Loucy (cell line): ENCODE data around the gene GRK6.
A peak's percentile ranks its signal among the peaks of the same experiment; 100 is the strongest.

Experiments used
- H2AFZ ChIP-seq: fragments of 200-600 bp; sonication (generic); 2 replicates; pipeline ENCODE4 v1.6.0; 2016; ENCODE audit warnings: antibody characterized with exemption, mild to moderate bottlenecking, low read length, moderate library complexity
- H3F3A ChIP-seq: fragments of 200-600 bp; 2 replicates; pipeline ENCODE4 v1.6.0; 2016; ENCODE audit warnings: antibody characterized with exemption, low read depth, mild to moderate bottlenecking
- H3K27me3 ChIP-seq: fragments of 200-600 bp; sonication (generic); 2 replicates; pipeline ENCODE4 v1.6.1; 2014; ENCODE audit warnings: low read length, mild to moderate bottlenecking; ENCODE audit not compliant: insufficient read depth, poor library complexity, severe bottlenecking
- H3K36me3 ChIP-seq: fragments of 200-600 bp; sonication (generic); 2 replicates; pipeline ENCODE4 v1.6.1; 2016; ENCODE audit warnings: low read length; ENCODE audit not compliant: insufficient read depth
- H3K4me1 ChIP-seq: fragments of 200-600 bp; sonication (generic); 2 replicates; pipeline ENCODE4 v1.5.1; 2014; ENCODE audit warnings: low read length, mild to moderate bottlenecking; ENCODE audit not compliant: insufficient read depth, poor library complexity, severe bottlenecking
- H3K4me2 ChIP-seq: fragments of 200-600 bp; sonication (generic); 2 replicates; pipeline ENCODE4 v1.6.0; 2014; ENCODE audit warnings: antibody characterized with exemption, low read length, low read depth, mild to moderate bottlenecking; ENCODE audit not compliant: poor library complexity, severe bottlenecking
- H3K4me3 ChIP-seq: fragments of 200-600 bp; sonication (generic); 2 replicates; pipeline ENCODE4 v1.5.1; 2014; ENCODE audit warnings: low read length, mild to moderate bottlenecking, mixed read lengths; ENCODE audit not compliant: poor library complexity, severe bottlenecking
- H3K79me2 ChIP-seq: fragments of 200-600 bp; sonication (generic); 2 replicates; pipeline ENCODE4 v1.6.1; 2014; ENCODE audit warnings: low read length; ENCODE audit not compliant: insufficient read depth
- H3K9ac ChIP-seq: fragments of 200-600 bp; sonication (generic); 2 replicates; pipeline ENCODE4 v1.6.0; 2014; ENCODE audit warnings: mild to moderate bottlenecking, low read depth, low read length, moderate library complexity; ENCODE audit not compliant: poor library complexity, severe bottlenecking
- H3K9me2 ChIP-seq: fragments of 200-600 bp; sonication (generic); replicated peaks from 2 replicates; pipeline ENCODE4 v1.6.1; 2016; ENCODE audit warnings: low read depth, low read length, mixed read lengths
- H3K9me3 ChIP-seq: fragments of 200-600 bp; sonication (generic); 2 replicates; pipeline ENCODE4 v1.6.1; 2014; ENCODE audit warnings: mild to moderate bottlenecking, antibody characterized with exemption, low read length, low read depth; ENCODE audit not compliant: insufficient read depth
- H4K20me1 ChIP-seq: fragments of 200-600 bp; sonication (generic); 2 replicates; pipeline ENCODE4 v1.6.0; 2014; ENCODE audit warnings: antibody characterized with exemption, low read length, mild to moderate bottlenecking; ENCODE audit not compliant: insufficient read depth, poor library complexity, severe bottlenecking
- CTCF ChIP-seq: fragments of 200-600 bp; sonication (generic); conservative IDR thresholded peaks from 2 replicates; pipeline ENCODE4 v1.5.1; 2014; ENCODE audit warnings: mild to moderate bottlenecking, antibody characterized with exemption, low read length
- EZH2phosphoT487 ChIP-seq: fragments of 200-600 bp; IDR thresholded peaks from 2 replicates; pipeline ENCODE4 v1.6.1; 2018; ENCODE audit warnings: antibody characterized with exemption, mild to moderate bottlenecking, moderate library complexity, borderline replicate concordance

Gene GRK6

GRCh38 chr5:177472460-177473442 is 46.3 kb downstream of the GRK6 start:
- no peak for TF ChIP-seq CTCF
- no peak for TF ChIP-seq EZH2phosphoT487
- Histone ChIP-seq H3K4me3 (peak overlapping the region; percentile 89), H2AFZ (no peak overlapping the region), H4K20me1 (peaks cover 34% of the 10 kb centered on the region), H3K4me2 (peak overlapping the region; percentile 91), H3K9me2 (no peaks in the 10 kb centered on the region), H3K9me3 (no peaks in the 10 kb centered on the region), H3K36me3 (no peaks in the 10 kb centered on the region; the same call in 1 of the 2 replicates), H3K4me1 (peaks cover 16% of the 10 kb centered on the region), H3F3A (no peaks in the 10 kb centered on the region), H3K79me2 (peaks cover 45% of the 10 kb centered on the region), H3K27me3 (no peaks in the 10 kb centered on the region), H3K9ac (peak overlapping the region; percentile 71)

DNA sequence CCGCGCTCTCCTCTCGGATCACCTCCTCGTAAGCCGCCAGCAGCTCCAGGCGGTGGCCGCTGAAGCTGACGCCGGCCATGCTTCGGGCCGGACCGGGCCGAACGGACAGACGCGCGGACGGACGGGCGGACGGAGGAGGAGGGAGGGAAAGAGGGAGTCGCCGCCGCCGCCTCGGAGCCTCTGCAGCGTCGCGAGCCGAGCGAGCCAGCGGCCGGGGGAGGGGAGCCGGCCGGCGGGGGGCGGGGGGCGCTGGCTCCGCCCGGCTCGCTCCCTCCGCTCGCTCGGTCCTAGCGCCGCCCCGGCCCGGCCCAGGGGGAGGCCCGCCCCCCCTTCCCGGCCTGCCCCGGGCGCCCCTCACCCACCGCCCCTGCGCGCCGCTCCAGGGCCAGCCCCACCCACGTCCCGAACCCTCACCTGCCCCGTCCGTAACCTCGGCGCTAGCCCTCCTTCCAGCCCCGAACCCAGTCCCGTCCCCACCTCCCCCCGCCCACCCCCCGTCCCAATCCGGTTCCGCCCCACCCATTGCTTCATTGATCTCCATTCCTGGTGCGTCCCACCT is 47.0 kb downstream of the GRK6 start, which contains the start of gene DBN1:
TSS of gene DBN1 (minus strand) at position 192 of the 559 bp plus-strand sequence. CDS start at position 79, 113 bp downstream.
- peaks cover 45% of the 10 kb centered on the region for H3K79me2 ChIP-seq
- peak within 1 kb of the TSS; percentile 91 for H3K4me2 ChIP-seq
- no peak for TF ChIP-seq EZH2phosphoT487
- no peak for TF ChIP-seq CTCF
- H3K9ac ChIP-seq: peak within 1 kb of the TSS; percentile 71
- no peak within 1 kb of the TSS for H2AFZ ChIP-seq
- H3K9me2 ChIP-seq: no peaks in the 10 kb centered on the region
- peaks cover 34% of the 10 kb centered on the region for H4K20me1 ChIP-seq
- peaks cover 16% of the 10 kb centered on the region for H3K4me1 ChIP-seq
- H3K9me3 ChIP-seq: no peaks in the 10 kb centered on the region
- no peaks in the 10 kb centered on the region for H3K36me3 ChIP-seq
- H3K4me3 ChIP-seq: peak within 1 kb of the TSS; percentile 89
- H3K27me3 ChIP-seq: no peaks in the 10 kb centered on the region
- no peaks in the 10 kb centered on the region for H3F3A ChIP-seq

- no peak overlapping the region for H3K4me3 ChIP-seq
- no peaks in the 10 kb centered on the region for H3K36me3 ChIP-seq
- no peaks in the 10 kb centered on the region for H3F3A ChIP-seq
- H3K9ac ChIP-seq: no peak overlapping the region
- no peaks in the 10 kb centered on the region for H3K9me2 ChIP-seq
- no peak overlapping the region for H2AFZ ChIP-seq
- no peaks in the 10 kb centered on the region for H3K9me3 ChIP-seq
- H3K27me3 ChIP-seq: no peaks in the 10 kb centered on the region
- peaks cover 40% of the 10 kb centered on the region for H3K79me2 ChIP-seq
- peaks cover 16% of the 10 kb centered on the region for H3K4me1 ChIP-seq
- H4K20me1 ChIP-seq: peaks cover 34% of the 10 kb centered on the region
- no peak overlapping the region for H3K4me2 ChIP-seq
- TF ChIP-seq CTCF (no peak), EZH2phosphoT487 (no peak)
Measured at GRCh38 chr5:177474002-177474476, 47.6 kb downstream of the GRK6 start.
